ENCODE data around the gene MYOT. TPM values are rescaled to one million over a fixed set of nuclear protein-coding genes. Genes with fewer than 3 reads are reported as not detected.

Gene MYOT
- total RNA-seq, 2 donors from 2014 or later, result not detected

DNA sequence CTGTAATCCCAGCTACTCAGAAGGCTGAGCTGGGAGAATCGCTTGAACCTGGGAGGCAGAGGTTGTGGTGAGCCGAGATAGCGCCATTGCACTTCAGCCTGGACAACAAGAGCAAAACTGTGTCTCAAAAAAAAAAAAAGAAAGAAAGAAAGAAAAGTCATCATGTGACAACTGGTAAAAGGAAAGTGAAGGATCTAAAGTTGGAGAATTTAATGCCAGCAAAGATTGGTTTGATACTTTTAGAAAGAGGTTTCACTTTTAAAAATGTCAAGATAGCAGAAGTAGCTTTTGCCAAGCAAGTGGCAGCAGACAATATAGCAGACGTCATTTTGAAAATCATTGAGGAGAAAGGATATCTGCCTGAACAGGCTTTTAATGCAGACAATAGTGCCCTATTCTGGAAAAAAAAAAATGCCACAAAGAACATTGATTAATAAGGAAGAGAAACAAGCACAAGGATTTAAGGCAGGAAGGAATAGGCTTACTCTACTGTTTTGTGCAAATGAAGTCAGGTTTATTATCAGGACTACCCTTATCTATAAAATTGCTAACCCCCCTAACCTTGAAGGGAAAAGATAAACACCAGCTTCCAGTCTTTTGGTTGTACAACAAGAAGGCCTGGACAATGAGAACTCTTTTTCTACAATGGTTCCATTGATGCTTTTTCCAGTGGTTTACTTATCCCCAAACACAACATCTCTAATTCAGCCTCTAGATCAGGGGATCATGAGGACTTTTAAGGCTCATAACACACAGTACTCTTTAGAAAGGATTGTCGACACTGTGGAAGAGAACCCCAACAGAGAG lies 33.6 kb downstream of the MYOT start:
- Mint-ChIP-seq H3K36me3 (ENCODE audit: low read depth) (no peaks in the 10 kb centered on the region), H3K4me3 (no peak overlapping the region), H3K27ac (no peak overlapping the region), H3K4me1 (no peaks in the 10 kb centered on the region), H3K27me3 (peaks cover 6% of the 10 kb centered on the region), H3K9me3 (no peaks in the 10 kb centered on the region)
- no peak for ATAC-seq (replicated peaks)

DNA sequence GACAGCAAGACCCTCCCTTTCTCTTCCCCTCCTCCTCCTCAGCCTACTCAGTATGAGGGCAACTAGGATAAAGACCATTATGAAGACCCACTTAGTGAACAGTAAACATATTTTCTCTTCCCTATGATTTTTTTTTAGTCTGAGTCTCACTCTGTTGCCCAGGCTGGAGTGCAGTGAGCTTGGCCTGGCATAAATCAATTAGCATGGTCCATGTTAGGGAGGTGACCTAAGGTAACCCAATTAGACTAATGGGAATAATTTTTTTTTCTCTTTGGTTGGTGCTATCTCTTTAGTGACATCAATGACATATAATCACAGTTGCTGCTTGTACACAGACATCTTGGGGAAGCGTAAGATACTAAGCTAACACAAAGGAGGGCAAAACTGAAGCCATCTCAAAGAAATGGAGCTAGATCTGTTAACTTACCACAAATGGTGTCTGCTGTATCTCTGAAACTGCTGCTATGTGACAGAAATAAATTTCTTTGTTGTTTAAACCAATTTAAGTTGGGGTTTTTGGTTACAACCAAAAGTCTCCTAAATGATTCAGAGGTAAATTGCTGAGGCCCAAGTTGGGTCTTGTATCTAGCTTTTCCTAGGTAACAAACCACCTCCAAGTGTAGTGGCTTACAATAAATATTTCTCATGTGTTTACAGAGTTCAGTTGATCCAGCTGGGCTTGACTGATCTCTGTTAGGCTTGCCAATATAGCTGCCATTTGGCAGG lies 34.9 kb downstream of the MYOT start:
- no peak for ATAC-seq (replicated peaks)
- Mint-ChIP-seq H3K36me3 (ENCODE audit: low read depth) (no peaks in the 10 kb centered on the region), H3K27ac (no peak overlapping the region), H3K27me3 (peaks cover 6% of the 10 kb centered on the region), H3K4me1 (no peaks in the 10 kb centered on the region), H3K4me3 (no peak overlapping the region), H3K9me3 (no peaks in the 10 kb centered on the region)

DNA sequence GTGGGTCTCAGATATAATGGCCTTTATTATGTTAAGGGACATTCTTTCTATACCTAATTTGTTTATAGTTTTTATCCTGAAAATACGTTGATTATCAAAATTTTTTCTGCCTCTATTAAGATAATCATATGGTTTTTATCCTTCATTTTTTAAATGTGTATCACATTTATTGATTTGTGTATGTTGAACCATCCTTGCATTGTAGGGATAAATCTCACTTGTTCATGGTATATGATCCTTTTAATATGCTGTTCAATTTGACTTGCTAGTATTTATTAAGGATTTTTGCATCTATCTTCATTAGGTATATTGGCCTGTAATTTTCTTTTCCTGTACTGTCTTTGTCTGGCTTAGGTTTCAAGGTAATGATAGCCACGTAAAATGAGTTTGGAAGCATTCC lies 47.1 kb downstream of the MYOT start:
- Mint-ChIP-seq H3K36me3 (ENCODE audit: low read depth) (no peaks in the 10 kb centered on the region), H3K9me3 (peaks cover 5% of the 10 kb centered on the region), H3K4me1 (no peaks in the 10 kb centered on the region), H3K27ac (no peak overlapping the region), H3K4me3 (no peak overlapping the region), H3K27me3 (peaks cover 9% of the 10 kb centered on the region)
- no peak for ATAC-seq (replicated peaks)

DNA sequence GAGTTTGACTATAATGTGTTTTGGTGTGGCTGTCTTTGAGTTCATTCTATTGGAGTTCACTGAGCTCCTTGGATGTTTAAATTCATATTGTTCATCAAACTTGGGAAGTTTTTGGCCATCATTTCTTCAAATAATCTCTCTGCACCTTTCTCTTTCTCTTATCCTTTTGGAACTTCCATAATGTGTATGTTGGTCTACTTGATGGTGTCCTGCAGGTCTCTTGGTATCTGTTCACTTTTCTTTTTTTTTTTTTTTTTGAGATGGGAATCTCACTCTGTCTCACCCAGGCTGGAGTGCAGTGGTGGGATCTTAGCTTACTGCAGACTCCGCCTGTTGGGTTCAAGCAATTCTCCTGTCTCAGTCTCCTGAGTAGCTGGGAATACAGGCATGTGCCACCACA lies 49.3 kb downstream of the MYOT start:
- H3K27ac Mint-ChIP-seq, result no peak overlapping the region
- H3K4me3 Mint-ChIP-seq, result no peak overlapping the region

DNA sequence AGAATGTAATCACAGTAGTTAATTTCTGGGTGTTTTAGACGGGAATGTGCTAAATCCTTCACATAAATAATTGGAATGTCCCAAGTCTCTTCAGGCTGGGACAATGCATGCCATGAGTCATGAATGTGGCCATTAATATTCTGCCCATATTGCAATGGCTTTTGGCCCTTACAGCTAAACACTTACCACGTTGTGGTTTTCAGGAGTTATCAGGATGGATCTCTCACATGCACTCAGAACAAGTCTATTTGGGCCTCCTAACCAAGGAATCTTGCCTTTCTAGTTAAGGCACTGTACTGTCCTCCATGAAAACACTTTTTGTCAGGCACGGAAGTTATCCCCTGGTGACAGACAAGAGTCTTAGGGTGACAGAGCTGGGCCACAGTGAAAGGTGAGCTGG lies 54.3 kb downstream of the MYOT start:
- Mint-ChIP-seq H3K27ac (no peak overlapping the region), H3K27me3 (peaks cover 6% of the 10 kb centered on the region), H3K4me1 (no peaks in the 10 kb centered on the region), H3K36me3 (ENCODE audit: low read depth) (no peaks in the 10 kb centered on the region), H3K4me3 (no peak overlapping the region), H3K9me3 (peaks cover 5% of the 10 kb centered on the region)
- ATAC-seq (replicated peaks), result no peak

More for the DNA sequence above, 49.3 kb downstream of the MYOT start:
- H3K27me3 Mint-ChIP-seq, result peaks cover 9% of the 10 kb centered on the region
- H3K4me1 Mint-ChIP-seq, result no peaks in the 10 kb centered on the region
- no peak for ATAC-seq (replicated peaks)
- no peaks in the 10 kb centered on the region for H3K36me3 Mint-ChIP-seq (ENCODE audit: low read depth)
- H3K9me3 Mint-ChIP-seq, result peaks cover 5% of the 10 kb centered on the region

DNA sequence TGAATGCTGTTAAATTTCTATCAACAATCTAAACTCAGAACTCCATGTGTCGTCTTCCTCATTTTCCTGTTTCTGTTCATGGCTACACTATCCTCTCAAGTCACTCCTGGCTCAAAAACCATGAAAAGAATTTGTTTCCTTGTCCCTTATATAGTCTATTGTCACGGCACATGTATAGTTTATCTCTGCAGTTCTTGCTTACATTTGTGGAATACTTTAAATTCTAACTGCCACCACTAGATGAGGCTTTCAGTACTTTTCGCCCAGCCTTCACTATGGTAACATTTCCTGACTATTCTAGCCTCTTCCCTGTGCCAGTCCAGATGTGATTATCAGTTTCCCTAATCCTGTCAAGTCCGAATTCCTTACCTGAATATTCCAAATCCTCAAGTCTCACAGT lies 56.2 kb downstream of the MYOT start:
- no peak overlapping the region for H3K4me3 Mint-ChIP-seq
- H3K27me3 Mint-ChIP-seq, result no peaks in the 10 kb centered on the region
- no peaks in the 10 kb centered on the region for H3K4me1 Mint-ChIP-seq
- H3K36me3 Mint-ChIP-seq (ENCODE audit: low read depth), result peaks cover 2% of the 10 kb centered on the region
- no peaks in the 10 kb centered on the region for H3K9me3 Mint-ChIP-seq
- no peak for ATAC-seq (replicated peaks)
- no peak overlapping the region for H3K27ac Mint-ChIP-seq

DNA sequence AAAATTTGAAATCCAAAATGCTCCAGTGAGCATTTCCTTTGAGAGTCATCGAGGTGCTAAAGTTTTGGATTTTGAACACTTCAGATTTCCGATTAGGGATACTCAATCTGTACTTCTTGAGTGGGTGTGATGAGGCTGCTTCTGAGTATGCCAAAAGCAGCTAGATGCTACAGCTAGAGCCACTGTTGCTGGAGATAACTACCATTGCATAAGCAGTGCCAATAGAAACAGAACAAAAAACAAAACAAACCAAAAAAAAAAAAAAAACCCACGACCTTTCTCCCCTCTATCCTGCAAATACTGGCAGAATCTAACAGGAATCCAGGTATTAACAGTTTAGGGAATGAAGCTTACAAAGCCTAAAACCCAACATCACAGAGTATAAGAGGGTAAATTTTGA lies 65.1 kb downstream of the MYOT start:
- no peak for ATAC-seq (replicated peaks)
- H3K9me3 Mint-ChIP-seq, result no peaks in the 10 kb centered on the region
- H3K36me3 Mint-ChIP-seq (ENCODE audit: low read depth), result peaks cover 19% of the 10 kb centered on the region
- no peak overlapping the region for H3K27ac Mint-ChIP-seq
- no peak overlapping the region for H3K4me3 Mint-ChIP-seq
- peaks cover 5% of the 10 kb centered on the region for H3K4me1 Mint-ChIP-seq
- H3K27me3 Mint-ChIP-seq, result no peaks in the 10 kb centered on the region

DNA sequence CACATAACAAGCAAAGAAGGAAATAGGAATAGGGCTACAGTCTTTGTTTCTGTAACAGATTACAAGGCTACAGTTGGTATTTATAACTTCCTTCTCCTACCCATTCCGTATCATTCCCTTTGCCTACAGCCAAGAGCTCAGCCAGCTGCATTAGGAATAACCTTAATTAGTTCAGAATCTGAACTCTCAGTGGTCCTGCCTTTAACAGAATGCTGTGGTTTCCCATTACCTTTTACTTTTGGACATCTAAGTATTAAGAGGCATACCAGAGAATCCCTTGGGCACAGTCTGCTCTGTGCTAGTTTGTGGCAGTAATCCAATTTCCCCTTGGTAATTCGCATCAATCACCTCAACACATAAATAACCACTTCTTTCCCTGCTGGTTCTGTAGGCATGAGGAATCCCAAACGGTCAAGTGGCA lies 65.8 kb downstream of the MYOT start:
- Mint-ChIP-seq H3K27me3 (no peaks in the 10 kb centered on the region), H3K27ac (no peak overlapping the region), H3K4me1 (peaks cover 8% of the 10 kb centered on the region), H3K36me3 (ENCODE audit: low read depth) (peaks cover 23% of the 10 kb centered on the region), H3K4me3 (no peak overlapping the region), H3K9me3 (no peaks in the 10 kb centered on the region)
- no peak for ATAC-seq (replicated peaks)

DNA sequence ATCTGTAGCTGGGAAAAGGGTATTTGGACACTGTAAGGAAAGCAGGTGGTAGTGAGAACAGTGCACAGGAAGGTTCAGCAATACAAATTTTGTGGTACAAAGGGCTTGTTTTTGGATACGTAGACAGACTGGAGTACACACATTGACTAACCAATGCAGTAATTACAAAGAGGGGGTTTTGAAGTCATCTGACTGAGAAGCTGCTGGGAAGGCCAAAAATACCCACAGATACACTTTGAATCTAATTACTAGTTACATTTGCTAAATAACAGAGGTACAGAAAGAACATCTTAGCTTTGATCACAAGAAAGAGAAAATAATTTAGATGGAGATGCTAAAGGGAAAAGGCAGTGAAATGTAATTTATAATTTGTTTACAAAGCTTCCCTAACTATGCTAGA lies 67.5 kb downstream of the MYOT start:
- no peak for ATAC-seq (replicated peaks)
- Mint-ChIP-seq H3K27ac (peak overlapping the region; percentile 32), H3K36me3 (ENCODE audit: low read depth) (peaks cover 34% of the 10 kb centered on the region), H3K27me3 (no peaks in the 10 kb centered on the region), H3K4me3 (no peak overlapping the region), H3K4me1 (peaks cover 17% of the 10 kb centered on the region), H3K9me3 (no peaks in the 10 kb centered on the region)

DNA sequence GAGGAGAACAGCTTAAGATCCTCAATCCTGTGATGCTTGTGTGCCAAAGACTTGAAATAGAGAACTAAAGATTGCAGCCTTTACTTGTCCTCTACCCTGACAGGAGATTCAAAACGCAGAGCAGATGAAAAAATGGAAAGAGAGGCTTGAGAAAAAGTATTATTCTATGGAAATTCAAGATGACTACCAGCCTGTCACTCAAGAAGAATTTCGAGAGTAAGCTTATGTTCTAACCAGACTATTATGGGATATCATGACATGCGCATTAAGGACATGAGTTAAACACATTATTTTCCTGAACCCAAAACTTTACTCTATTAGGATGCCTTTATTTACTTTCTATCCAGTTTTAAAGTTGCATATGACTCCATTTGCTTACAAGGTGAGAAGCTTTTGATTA lies 68.0 kb downstream of the MYOT start:
- no peaks in the 10 kb centered on the region for H3K27me3 Mint-ChIP-seq
- peaks cover 39% of the 10 kb centered on the region for H3K36me3 Mint-ChIP-seq (ENCODE audit: low read depth)
- no peak for ATAC-seq (replicated peaks)
- no peak overlapping the region for H3K4me3 Mint-ChIP-seq
- no peaks in the 10 kb centered on the region for H3K9me3 Mint-ChIP-seq
- peak overlapping the region; percentile 32 for H3K27ac Mint-ChIP-seq
- peaks cover 17% of the 10 kb centered on the region for H3K4me1 Mint-ChIP-seq

Other genes with a start within 250 kb of the MYOT start
- 1 to 10 TPM; 5.3 to 9.5 TPM for gene KLHL3, start 131.8 kb upstream of the MYOT start, total RNA-seq
- 10 to 100 TPM; 30.0 to 35.5 TPM for gene HNRNPA0, start 113.5 kb upstream of the MYOT start, total RNA-seq
- under 1 TPM in 1 of 2 donors, not detected in 1; 0.30 TPM for gene PKD2L2, start 21.6 kb downstream of the MYOT start, total RNA-seq
- gene FAM13B, start 165.2 kb downstream of the MYOT start, total RNA-seq, result 10 to 100 TPM; 24.4 to 30.1 TPM
- not detected for gene WNT8A, start 216.2 kb downstream of the MYOT start, total RNA-seq

All from activated T-helper 17 cell treated with anti-CD3 and anti-CD28 coated beads, Interleukin-2, amount 50 U/mL, for 72 hours (primary cell).